Caco-2 (cell line): ENCODE results near the gene MAP1LC3B2. TPM values are rescaled to one million over a fixed set of nuclear protein-coding genes. Genes with fewer than 3 reads are reported as not detected.
A peak's percentile ranks its signal among the peaks of the same experiment; 100 is the strongest.

ENCODE experiments used
- BruUV-seq: library from RNA; stranded (reverse); fragments of 400-500 nt; replicated peaks from 2 replicates; lab custom pipeline; 2021; lab: Mats Ljungman, UMichigan
- CTCF ChIA-PET: fragments of 300-600 bp; sonication (Branson Sonifier 250); formaldehyde crosslinking; loops from one replicate; lab custom pipeline; 2022; ENCODE audit warnings: antibody characterized with exemption; lab: Charles Lee
- POLR2A ChIA-PET: fragments of 300-600 bp; sonication (Branson Sonifier 250); formaldehyde crosslinking; loops from one replicate; lab custom pipeline; 2022; ENCODE audit warnings: antibody characterized with exemption; lab: Charles Lee
- DNase-seq, 2 experiments: peaks; one replicate each; pipeline versions ENCODE4 v3.0.0 to v3.0.0-alpha.2; 2020 to 2022
- H3K27me3 ChIP-seq: replicated peaks from 2 replicates; pipeline ENCODE4 v1.6.0; 2011; ENCODE audit warnings: low read length; ENCODE audit not compliant: control insufficient read depth, insufficient read depth
- H3K36me3 ChIP-seq: 2 replicates; pipeline ENCODE4 v1.5.1; 2011; ENCODE audit warnings: low read length; ENCODE audit not compliant: control insufficient read depth, insufficient read depth
- H3K4me1 ChIP-seq: fragments of 250-450 bp; sonication (Bioruptor Pico); 2 replicates; pipeline ENCODE4 v1.5.1; 2020; ENCODE audit warnings: mild to moderate bottlenecking
- H3K4me3 ChIP-seq: 2 replicates; pipeline ENCODE4 v1.5.1; 2011; ENCODE audit warnings: low read depth, mild to moderate bottlenecking, control low read depth, low read length
- H3K9me3 ChIP-seq: fragments of 250-450 bp; sonication (Bioruptor Pico); 2 replicates; pipeline ENCODE4 v1.5.1; 2020; ENCODE audit warnings: mild to moderate bottlenecking, moderate library complexity
- H3K27ac Mint-ChIP-seq: one replicate; pipeline ENCODE4 v1.8.0; 2022; ENCODE audit warnings: mixed read lengths; ENCODE audit not compliant: unreplicated experiment
- H3K27me3 Mint-ChIP-seq: one replicate; pipeline ENCODE4 v1.8.0; 2022; ENCODE audit warnings: mixed read lengths; ENCODE audit not compliant: insufficient read depth, unreplicated experiment
- H3K36me3 Mint-ChIP-seq: one replicate; pipeline ENCODE4 v1.8.0; 2022; ENCODE audit warnings: mild to moderate bottlenecking, mixed read lengths; ENCODE audit not compliant: insufficient read depth, unreplicated experiment
- H3K4me1 Mint-ChIP-seq: one replicate; pipeline ENCODE4 v1.8.0; 2022; ENCODE audit warnings: low read depth, mixed read lengths; ENCODE audit not compliant: unreplicated experiment
- H3K4me3 Mint-ChIP-seq: one replicate; pipeline ENCODE4 v1.8.0; 2022; ENCODE audit warnings: mild to moderate bottlenecking, moderate library complexity, mixed read lengths; ENCODE audit not compliant: unreplicated experiment
- H3K9me3 Mint-ChIP-seq: one replicate; pipeline ENCODE4 v1.8.0; 2022; ENCODE audit warnings: mixed read lengths; ENCODE audit not compliant: unreplicated experiment
- intact Hi-C: fragments of 100-400 bp; cut with micrococcal nuclease; formaldehyde crosslinking; loops from one replicate; pipeline ENCODE4 v1.10.0; 2022; ENCODE audit not compliant: unreplicated experiment
- total RNA-seq: library from RNA; stranded (reverse); gene quantifications from 2 replicates; pipeline ENCODE4 v1.2.3, GENCODE V29; 2022
- TF ChIP-seq, protein P1 (sequence below), 2 experiments: fragments of 200-600 bp in 1 of 2; IDR thresholded peaks; 1 replicate in 1 of 2; 2 replicates in 1 of 2; pipeline versions ENCODE4 v1.5.1 to v1.8.0; 2011 to 2022; ENCODE audit warnings: antibody characterized with exemption in 1 of 2, control low read depth in 1 of 2, inconsistent platforms in 1 of 2, low read depth in 1 of 2, low read length in 1 of 2, mild to moderate bottlenecking in 1 of 2, moderate library complexity in 1 of 2; ENCODE audit not compliant: insufficient read depth in 1 of 2, severe bottlenecking in 1 of 2, unreplicated experiment in 1 of 2

MAP1LC3B2 gene
- total RNA-seq, 1 experiment from 2014 or later = not detected

DNA sequence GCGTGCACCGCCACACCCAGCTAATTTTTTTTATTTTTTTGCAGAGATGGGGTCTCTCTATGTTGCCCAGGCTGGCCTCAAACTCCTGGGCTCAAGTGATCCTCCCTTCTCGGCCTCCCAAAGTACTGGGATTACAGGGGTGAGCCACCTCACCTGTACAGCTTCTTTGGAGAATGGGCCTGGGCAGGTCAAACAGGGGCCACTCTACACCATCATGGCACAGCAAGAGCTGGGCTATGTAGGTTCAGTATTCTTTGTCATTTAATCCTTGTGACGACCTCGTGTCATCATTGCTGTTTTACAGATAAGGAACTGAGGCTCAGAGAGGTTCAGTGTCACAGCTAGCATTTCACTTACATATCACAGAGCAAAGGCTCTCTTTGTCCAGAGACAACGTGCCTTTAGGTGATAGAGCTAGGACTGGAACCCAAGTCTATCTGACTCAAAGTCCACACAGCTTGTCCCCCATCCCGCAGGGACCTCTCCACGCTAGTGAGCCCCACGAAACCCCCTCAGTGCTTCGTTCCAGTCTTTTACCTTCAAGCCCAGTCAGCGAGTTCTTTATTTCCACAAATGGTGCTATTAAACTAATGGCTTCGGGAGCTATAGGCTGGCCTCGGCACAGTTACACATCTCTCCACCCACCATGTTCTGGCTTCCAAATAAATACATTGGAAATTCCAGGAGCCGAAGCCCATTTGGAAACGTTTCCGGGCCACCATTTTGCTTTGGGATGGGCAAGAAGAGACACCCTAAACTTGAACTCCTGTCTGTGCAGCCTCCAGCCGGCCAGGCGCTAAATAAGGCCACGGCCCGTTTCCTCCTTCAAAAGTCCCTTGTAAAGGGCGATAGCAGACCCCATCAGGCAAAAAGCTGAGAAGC is 660 bp upstream of the MAP1LC3B2 start:
- H3K4me1 Mint-ChIP-seq = peaks cover 20% of the 10 kb centered on the region
- H3K9me3 Mint-ChIP-seq = peaks cover 4% of the 10 kb centered on the region
- BruUV-seq = no TSS peak
- H3K4me1 ChIP-seq = peaks cover 17% of the 10 kb centered on the region
- TF ChIP-seq, protein P1, sequence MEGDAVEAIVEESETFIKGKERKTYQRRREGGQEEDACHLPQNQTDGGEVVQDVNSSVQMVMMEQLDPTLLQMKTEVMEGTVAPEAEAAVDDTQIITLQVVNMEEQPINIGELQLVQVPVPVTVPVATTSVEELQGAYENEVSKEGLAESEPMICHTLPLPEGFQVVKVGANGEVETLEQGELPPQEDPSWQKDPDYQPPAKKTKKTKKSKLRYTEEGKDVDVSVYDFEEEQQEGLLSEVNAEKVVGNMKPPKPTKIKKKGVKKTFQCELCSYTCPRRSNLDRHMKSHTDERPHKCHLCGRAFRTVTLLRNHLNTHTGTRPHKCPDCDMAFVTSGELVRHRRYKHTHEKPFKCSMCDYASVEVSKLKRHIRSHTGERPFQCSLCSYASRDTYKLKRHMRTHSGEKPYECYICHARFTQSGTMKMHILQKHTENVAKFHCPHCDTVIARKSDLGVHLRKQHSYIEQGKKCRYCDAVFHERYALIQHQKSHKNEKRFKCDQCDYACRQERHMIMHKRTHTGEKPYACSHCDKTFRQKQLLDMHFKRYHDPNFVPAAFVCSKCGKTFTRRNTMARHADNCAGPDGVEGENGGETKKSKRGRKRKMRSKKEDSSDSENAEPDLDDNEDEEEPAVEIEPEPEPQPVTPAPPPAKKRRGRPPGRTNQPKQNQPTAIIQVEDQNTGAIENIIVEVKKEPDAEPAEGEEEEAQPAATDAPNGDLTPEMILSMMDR (IDR thresholded peaks at IDR 0.05; ENCODE audit: insufficient read depth in 1 of 2, low read depth in 1 of 2, low read length in 1 of 2, severe bottlenecking in 1 of 2, unreplicated experiment in 1 of 2) = no peak
- peaks cover 13% of the 10 kb centered on the region for H3K9me3 ChIP-seq
- DNase-seq = no peak
- H3K36me3 ChIP-seq = no peaks in the 10 kb centered on the region
- intact Hi-C loops = loop anchor here (1.0 kb wide), 2 partner anchors 25 to 55 kb away; no protein-coding TSS in a partner anchor
- POLR2A ChIA-PET = no interaction called here
- peaks cover 8% of the 10 kb centered on the region for H3K36me3 Mint-ChIP-seq
- no peaks in the 10 kb centered on the region for H3K27me3 ChIP-seq
- CTCF ChIA-PET = interaction anchor here (0.6 kb wide), 1 partner anchor 30 kb away, joined by 3 read pairs; no protein-coding TSS in a partner anchor
- peak overlapping the region; percentile 92 for H3K27ac Mint-ChIP-seq
- H3K4me3 Mint-ChIP-seq = no peak overlapping the region
- H3K27me3 Mint-ChIP-seq = no peaks in the 10 kb centered on the region
- no peak overlapping the region for H3K4me3 ChIP-seq

DNA sequence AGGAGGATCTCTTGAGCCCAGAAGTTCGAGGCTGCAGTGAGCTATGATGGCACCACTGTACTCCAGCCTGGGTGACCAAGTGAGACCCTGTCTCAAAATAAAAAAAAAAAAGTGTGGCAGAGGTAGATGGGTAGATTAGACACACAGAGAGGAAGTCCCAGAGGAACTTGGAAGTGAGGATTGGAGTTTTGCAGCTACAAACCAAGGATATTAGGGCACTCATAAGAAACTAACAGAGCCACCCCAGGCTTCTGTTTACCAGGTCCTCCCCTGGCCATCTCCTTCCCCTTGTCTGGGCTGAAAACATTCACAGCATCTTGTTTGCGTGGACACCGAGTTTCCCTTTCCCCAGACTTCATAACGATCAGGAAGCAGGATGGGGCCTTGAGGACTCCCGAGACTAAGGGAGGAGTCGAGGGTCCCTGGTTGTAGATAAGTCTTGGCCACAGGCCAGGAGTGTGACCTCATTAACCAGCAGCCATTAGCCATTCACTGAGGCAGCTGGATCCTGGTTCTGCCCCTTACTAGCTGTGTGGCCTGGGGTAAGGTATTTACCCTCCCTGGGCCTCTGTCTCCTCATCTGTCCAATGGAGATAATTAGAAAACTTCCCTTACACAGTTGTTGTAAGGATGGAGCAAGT is 2.1 kb downstream of the MAP1LC3B2 start:
- Histone ChIP-seq H3K4me3 (no peak overlapping the region), H3K9me3 (peaks cover 29% of the 10 kb centered on the region), H3K27me3 (no peaks in the 10 kb centered on the region), H3K4me1 (peaks cover 29% of the 10 kb centered on the region), H3K36me3 (no peaks in the 10 kb centered on the region)
- no TSS peak for BruUV-seq
- ChIA-PET POLR2A (no interaction called here), CTCF (no interaction called here)
- Mint-ChIP-seq H3K27me3 (no peaks in the 10 kb centered on the region), H3K36me3 (peaks cover 20% of the 10 kb centered on the region), H3K9me3 (peaks cover 30% of the 10 kb centered on the region), H3K4me1 (peaks cover 38% of the 10 kb centered on the region), H3K27ac (no peak overlapping the region), H3K4me3 (no peak overlapping the region)
- TF ChIP-seq, protein P1 (IDR thresholded peaks at IDR 0.05; ENCODE audit: insufficient read depth in 1 of 2, low read depth in 1 of 2, low read length in 1 of 2, severe bottlenecking in 1 of 2, unreplicated experiment in 1 of 2) = no peak
- DNase-seq = no peak
- intact Hi-C loops = no loop called here

DNA sequence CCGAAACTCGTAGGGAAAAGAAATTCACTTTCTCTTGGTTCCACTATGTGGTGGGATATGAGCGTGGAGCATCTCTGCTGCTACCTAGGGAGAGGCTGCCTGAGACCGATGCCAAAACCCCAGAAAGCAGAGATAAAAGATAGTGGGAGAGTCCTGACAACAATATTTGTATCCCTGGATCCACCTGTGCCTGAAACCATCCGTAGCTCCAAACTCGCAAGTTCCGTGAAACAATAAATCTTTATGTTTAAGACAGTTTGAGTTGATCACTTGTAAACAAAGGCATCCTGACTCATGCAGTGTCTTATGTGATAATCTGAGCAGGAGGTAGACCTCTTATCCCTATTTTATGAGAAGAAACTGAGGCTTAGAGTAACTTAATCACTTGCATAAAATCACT is 2.9 kb downstream of the MAP1LC3B2 start:
- peaks cover 29% of the 10 kb centered on the region for H3K9me3 ChIP-seq
- no peaks in the 10 kb centered on the region for H3K27me3 Mint-ChIP-seq
- CTCF ChIA-PET = no interaction called here

More for the DNA sequence above, 2.9 kb downstream of the MAP1LC3B2 start:
- Histone ChIP-seq H3K4me1 (peaks cover 29% of the 10 kb centered on the region), H3K27me3 (no peaks in the 10 kb centered on the region), H3K36me3 (no peaks in the 10 kb centered on the region), H3K4me3 (no peak overlapping the region)
- POLR2A ChIA-PET = no interaction called here
- Mint-ChIP-seq H3K4me1 (peaks cover 31% of the 10 kb centered on the region), H3K4me3 (no peak overlapping the region), H3K27ac (no peak overlapping the region), H3K9me3 (peaks cover 30% of the 10 kb centered on the region), H3K36me3 (peaks cover 20% of the 10 kb centered on the region)
- TF ChIP-seq, protein P1 (IDR thresholded peaks at IDR 0.05; ENCODE audit: insufficient read depth in 1 of 2, low read depth in 1 of 2, low read length in 1 of 2, severe bottlenecking in 1 of 2, unreplicated experiment in 1 of 2) = no peak
- DNase-seq = no peak
- intact Hi-C loops = no loop called here
- no TSS peak for BruUV-seq
